IMR-90 (cell line): ENCODE measurements around the gene ATXN10. TPM values are rescaled to one million over a fixed set of nuclear protein-coding genes. Genes with fewer than 3 reads are reported as not detected.

ENCODE experiments used
- ATAC-seq: fragments of 200-7000 bp; cut with Tn5 transposase; 2 replicates; pipeline ENCODE4 v1.9.1; 2020; ENCODE audit warnings: low read depth, mild to moderate bottlenecking, moderate library complexity
- BruUV-seq: library from RNA; stranded (reverse); fragments of 400-500 nt; replicated peaks from 2 replicates; lab custom pipeline; 2021; lab: Mats Ljungman, UMichigan
- CTCF ChIA-PET: fragments of 300-600 bp; formaldehyde crosslinking; extraction: SDS; loops from one replicate; lab custom pipeline; 2021; ENCODE audit warnings: antibody characterized with exemption; lab: Yijun Ruan, JAX
- POLR2A ChIA-PET: fragments of 300-600 bp; sonication (Branson Sonifier 250); formaldehyde crosslinking; loops from one replicate; lab custom pipeline; 2022; ENCODE audit warnings: antibody characterized with exemption; ENCODE audit not compliant: unreplicated experiment; lab: Charles Lee
- DNase-seq: peaks from one replicate; pipeline ENCODE4 v3.0.0; 2013
- H2AFZ ChIP-seq: replicated peaks from 2 replicates; pipeline ENCODE3; 2013; ENCODE audit warnings: low read length, mild to moderate bottlenecking; ENCODE audit not compliant: poor library complexity
- H2AK5ac ChIP-seq: 2 replicates; pipeline ENCODE4 v1.6.1; 2013; ENCODE audit warnings: low read depth, low read length, inconsistent platforms
- H2AK9ac ChIP-seq: replicated peaks from 2 replicates; pipeline ENCODE3; 2013; ENCODE audit warnings: mild to moderate bottlenecking, low read depth, low read length, moderate library complexity; ENCODE audit not compliant: poor library complexity
- H2BK120ac ChIP-seq: 2 replicates; pipeline ENCODE4 v1.6.1; 2013; ENCODE audit warnings: low read depth, low read length, inconsistent platforms
- H2BK15ac ChIP-seq: 3 replicates; pipeline ENCODE4 v1.6.1; 2013; ENCODE audit warnings: low read depth, low read length, inconsistent platforms
- H2BK20ac ChIP-seq: 2 replicates; pipeline ENCODE4 v1.6.1; 2013; ENCODE audit warnings: low read depth, mild to moderate bottlenecking, inconsistent platforms, low read length, moderate library complexity
- H2BK5ac ChIP-seq: 2 replicates; pipeline ENCODE4 v1.6.1; 2013; ENCODE audit warnings: mild to moderate bottlenecking, low read depth, low read length, inconsistent platforms; ENCODE audit not compliant: poor library complexity, severe bottlenecking
- H3K14ac ChIP-seq: replicated peaks from 2 replicates; pipeline ENCODE4 v1.6.1; 2013; ENCODE audit warnings: low read depth, low read length, inconsistent platforms
- H3K18ac ChIP-seq: 2 replicates; pipeline ENCODE4 v1.6.1; 2013; ENCODE audit warnings: low read depth, low read length, control low read depth
- H3K23ac ChIP-seq: 2 replicates; pipeline ENCODE4 v1.6.1; 2013; ENCODE audit warnings: low read depth, low read length, inconsistent platforms
- H3K27ac ChIP-seq: 2 replicates; pipeline ENCODE4 v1.5.1; 2013; ENCODE audit warnings: mild to moderate bottlenecking, control low read depth, low read length; ENCODE audit not compliant: insufficient read depth
- H3K27me3 ChIP-seq: 2 replicates; pipeline ENCODE4 v1.6.1; 2013; ENCODE audit warnings: low read length; ENCODE audit not compliant: control insufficient read depth, insufficient read depth
- H3K36me3 ChIP-seq: 2 replicates; pipeline ENCODE4 v1.6.1; 2013; ENCODE audit warnings: low read length, mixed read lengths; ENCODE audit not compliant: control insufficient read depth, insufficient read depth
- H3K4ac ChIP-seq: 2 replicates; pipeline ENCODE4 v1.6.1; 2013; ENCODE audit warnings: low read depth, low read length, inconsistent platforms
- H3K4me1 ChIP-seq: 2 replicates; pipeline ENCODE4 v1.6.1; 2013; ENCODE audit warnings: low read length, mixed read lengths; ENCODE audit not compliant: control insufficient read depth, insufficient read depth
- H3K4me2 ChIP-seq: 2 replicates; pipeline ENCODE4 v1.6.1; 2013; ENCODE audit warnings: low read depth, mild to moderate bottlenecking, control low read depth, low read length, moderate library complexity
- H3K4me3 ChIP-seq: 2 replicates; pipeline ENCODE4 v1.5.1; 2013; ENCODE audit warnings: low read depth, mild to moderate bottlenecking, control low read depth, low read length, moderate library complexity; ENCODE audit not compliant: insufficient read depth
- H3K56ac ChIP-seq: 2 replicates; pipeline ENCODE4 v1.6.1; 2013; ENCODE audit warnings: low read length, inconsistent platforms; ENCODE audit not compliant: insufficient read depth; ENCODE audit errors: extremely low read depth
- H3K79me1 ChIP-seq, 2 experiments: 2 replicates each; pipeline ENCODE4 v1.6.1; 2013; ENCODE audit warnings: low read length in 2 of 2, inconsistent platforms in 1 of 2, low read depth in 1 of 2
- H3K9ac ChIP-seq: 2 replicates; pipeline ENCODE4 v1.6.1; 2013; ENCODE audit warnings: low read depth, low read length, control low read depth
- H3K9me1 ChIP-seq: 2 replicates; pipeline ENCODE4 v1.6.1; 2013; ENCODE audit warnings: low read length, inconsistent platforms; ENCODE audit not compliant: insufficient read depth
- H3K9me3 ChIP-seq: 2 replicates; pipeline ENCODE4 v1.6.1; 2013; ENCODE audit warnings: low read length; ENCODE audit not compliant: control insufficient read depth, insufficient read depth
- H4K20me1 ChIP-seq: 2 replicates; pipeline ENCODE4 v1.6.1; 2013; ENCODE audit warnings: low read length, inconsistent platforms; ENCODE audit not compliant: insufficient read depth
- H4K5ac ChIP-seq: 2 replicates; pipeline ENCODE4 v1.6.1; 2013; ENCODE audit warnings: mild to moderate bottlenecking, low read depth, low read length, control low read depth
- H4K8ac ChIP-seq, 2 experiments: 2 replicates each; pipeline ENCODE4 v1.6.1; 2013; ENCODE audit warnings: low read depth in 2 of 2, low read length in 2 of 2, control low read depth in 1 of 2, inconsistent platforms in 1 of 2
- H4K91ac ChIP-seq: 2 replicates; pipeline ENCODE4 v1.6.1; 2013; ENCODE audit warnings: low read depth, low read length, inconsistent platforms; ENCODE audit not compliant: insufficient read depth
- CEBPB ChIP-seq: IDR thresholded peaks from 2 replicates; pipeline ENCODE4 v1.6.1; 2012; ENCODE audit warnings: low read depth, low read length, improper control_type of control experiment
- RAD21 ChIP-seq: IDR thresholded peaks from 2 replicates; pipeline ENCODE4 v1.6.1; 2012; ENCODE audit warnings: low read length, improper control_type of control experiment
- WGBS, 2 experiments: methylation state at CpG; one replicate each; pipeline versions ENCODE4 v1.1.5 to v1.1.7; 2013; ENCODE audit warnings: missing lambda C conversion rate in 2 of 2; ENCODE audit not compliant: insufficient read length in 1 of 2; ENCODE audit errors: extremely low coverage in 2 of 2; 5-methylcytosine and 5-hydroxymethylcytosine counted together
- dilution Hi-C: fragments of 300-500 bp; cut with HindIII; formaldehyde crosslinking; loops from one replicate; pipeline ENCODE4 v1.14.3; 2018; ENCODE audit warnings: low sequenced_read_pairs; ENCODE audit not compliant: unreplicated experiment
- in situ Hi-C: fragments of 300-500 bp; cut with MboI; formaldehyde crosslinking; loops from 3 replicates; pipeline ENCODE4 v1.14.3; 2019; ENCODE audit warnings: low sequenced_read_pairs, inconsistent platforms, mixed read lengths
- intact Hi-C: fragments of 100-400 bp; cut with micrococcal nuclease; formaldehyde crosslinking; loops from 2 replicates; pipeline ENCODE4 v1.10.0; 2022
- polyA plus RNA-seq, 3 experiments: library from polyadenylated mRNA; depleted of rRNA; stranded (reverse); fragments of >200 nt; gene quantifications; 2 replicates each; pipeline ENCODE4 v1.2.3, GENCODE V29; 2012; ENCODE audit warnings: low replicate concordance in 1 of 3
- total RNA-seq: library from RNA; depleted of rRNA; stranded (reverse); fragments of >200 nt; gene quantifications from 2 replicates; pipeline ENCODE4 v1.2.3, GENCODE V29; 2012

The ATXN10 gene
- total and polyA plus RNA-seq, 2 of the 4 experiments (the other 2 are of a cell fraction): 116 to 231 TPM

GRCh38 chr22:45785458-45785857 is 113.8 kb downstream of the ATXN10 start:
- Histone ChIP-seq H3K79me1 (peaks cover 65 to 83% of the 10 kb centered on the region in 2 experiments), H2BK120ac (no peak overlapping the region), H3K4me2 (0 out of 2 replicates have a peak overlapping the region, but pooled peaks have one; percentile 8), H3K18ac (no peak overlapping the region), H3K56ac (no peak overlapping the region), H4K91ac (no peak overlapping the region), H3K14ac (no peak overlapping the region; the same call in 1 of the 2 replicates), H3K4me1 (peaks cover 30% of the 10 kb centered on the region), H2AK9ac (no peak overlapping the region), H3K9me3 (no peaks in the 10 kb centered on the region), H4K5ac (no peak overlapping the region), H4K8ac (no peak overlapping the region), H3K36me3 (peaks cover 7% of the 10 kb centered on the region), H3K4ac (no peak overlapping the region), H3K9ac (no peak overlapping the region), H3K4me3 (no peak overlapping the region), H3K9me1 (peaks cover 33% of the 10 kb centered on the region), H3K27me3 (no peaks in the 10 kb centered on the region), H3K27ac (no peak overlapping the region), H2AK5ac (no peak overlapping the region), H4K20me1 (peaks cover 70% of the 10 kb centered on the region), H2BK20ac (no peak overlapping the region), H3K23ac (no peak overlapping the region), H2AFZ (no peak overlapping the region), H2BK15ac (no peak overlapping the region), H2BK5ac (no peak overlapping the region)
- intact Hi-C loops (no loop called here), in situ Hi-C loops (no loop called here), dilution Hi-C loops (no loop called here)
- TF ChIP-seq CEBPB (peak; percentile 79), RAD21 (no peak)
- ChIA-PET POLR2A (no interaction called here), CTCF (no interaction called here)
- no TSS peak for BruUV-seq
- 100% methylated on average over 1 of the region's 8 CpGs; no CpG with 5 or more reads in 1 of the 2 experiments for WGBS, 2 experiments
- no peak for ATAC-seq
- DNase-seq: peak; percentile 44
